Activated T-cell treated with anti-CD3 and anti-CD28 coated beads for 1 hour (primary cell): ENCODE measurements around the gene ATG4B.

Experiments used
- DNase-seq: peaks from one replicate; pipeline ENCODE4 v3.0.0-alpha.2; 2020; ENCODE audit warnings: low read depth

Gene ATG4B

DNA sequence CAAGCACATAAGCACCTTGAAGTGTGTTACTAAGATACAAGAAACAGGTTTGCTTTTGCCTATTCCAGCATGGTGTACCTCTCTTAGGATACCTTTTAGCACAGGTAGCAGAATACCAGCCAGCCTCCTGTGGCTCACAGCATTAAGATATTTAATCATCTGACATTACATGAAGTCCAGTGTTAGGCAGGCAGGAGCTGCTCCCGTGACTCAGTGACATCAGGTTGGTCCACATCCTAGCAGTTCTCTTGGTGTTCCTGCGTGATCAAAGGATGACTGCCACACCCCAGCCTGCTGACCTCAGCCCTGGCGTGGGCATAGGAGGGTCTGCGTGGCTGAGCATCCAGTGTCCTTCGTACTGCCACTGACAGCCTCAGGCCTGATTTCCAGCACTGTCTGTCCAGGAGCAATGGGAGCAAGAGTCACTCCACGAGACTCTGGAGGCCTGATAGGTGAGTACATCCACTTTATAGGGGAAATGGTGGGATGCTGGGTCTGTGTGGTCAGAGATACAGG is 52.8 kb downstream of the ATG4B start:
- no peak for DNase-seq

DNA sequence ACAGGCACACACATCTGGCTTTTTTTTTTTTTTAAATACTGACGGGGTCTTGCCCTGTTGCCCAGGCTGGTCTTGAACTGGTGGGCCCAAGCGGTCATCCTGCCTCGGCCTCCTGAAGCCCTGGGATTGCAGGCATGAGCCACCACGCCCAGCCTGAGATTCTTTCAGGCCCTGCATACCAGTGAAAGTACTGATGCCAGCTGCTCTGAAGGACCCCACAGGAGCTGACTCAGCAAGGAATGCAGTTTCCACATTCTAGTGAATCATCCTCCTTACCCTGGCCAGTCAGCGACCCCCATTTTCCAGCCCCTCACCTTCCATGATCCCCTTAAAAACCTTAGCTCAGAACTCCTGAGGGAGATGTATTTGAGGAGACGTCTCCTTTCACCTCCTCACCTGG is 55.0 kb downstream of the ATG4B start:
- DNase-seq = no peak

DNA sequence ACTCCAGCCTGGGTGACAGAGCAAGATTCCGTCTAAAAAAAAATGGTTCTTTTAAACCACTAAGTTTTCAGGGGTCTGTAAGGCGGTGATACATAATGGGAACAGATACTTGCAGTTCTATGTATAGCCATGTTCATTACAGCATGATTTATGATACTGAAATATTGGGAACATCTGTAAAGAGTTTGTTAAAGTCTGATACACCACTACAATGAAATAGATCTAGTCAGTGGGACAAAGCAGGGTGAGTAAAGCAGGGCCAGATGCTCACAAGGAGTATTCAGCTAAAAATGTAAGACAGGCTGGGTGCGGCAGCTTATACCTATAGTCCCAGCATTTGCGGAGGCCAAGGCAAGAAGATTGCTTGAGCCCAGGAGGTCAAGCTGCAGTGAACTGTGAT is 58.2 kb downstream of the ATG4B start:
- no peak for DNase-seq

DNA sequence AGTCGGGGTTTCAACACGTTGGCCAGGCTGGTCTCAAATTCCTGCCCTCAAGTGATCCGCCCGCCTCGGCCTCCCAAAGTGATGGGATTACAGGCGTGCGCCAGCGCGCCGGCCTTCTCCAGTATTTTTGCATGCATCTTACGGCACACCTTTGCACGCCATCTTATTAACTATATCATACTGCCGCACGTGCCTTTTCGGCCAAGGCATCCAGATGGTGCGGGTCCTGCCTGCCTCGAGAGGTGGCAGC is 63.6 kb downstream of the ATG4B start:
- no peak for DNase-seq

DNA sequence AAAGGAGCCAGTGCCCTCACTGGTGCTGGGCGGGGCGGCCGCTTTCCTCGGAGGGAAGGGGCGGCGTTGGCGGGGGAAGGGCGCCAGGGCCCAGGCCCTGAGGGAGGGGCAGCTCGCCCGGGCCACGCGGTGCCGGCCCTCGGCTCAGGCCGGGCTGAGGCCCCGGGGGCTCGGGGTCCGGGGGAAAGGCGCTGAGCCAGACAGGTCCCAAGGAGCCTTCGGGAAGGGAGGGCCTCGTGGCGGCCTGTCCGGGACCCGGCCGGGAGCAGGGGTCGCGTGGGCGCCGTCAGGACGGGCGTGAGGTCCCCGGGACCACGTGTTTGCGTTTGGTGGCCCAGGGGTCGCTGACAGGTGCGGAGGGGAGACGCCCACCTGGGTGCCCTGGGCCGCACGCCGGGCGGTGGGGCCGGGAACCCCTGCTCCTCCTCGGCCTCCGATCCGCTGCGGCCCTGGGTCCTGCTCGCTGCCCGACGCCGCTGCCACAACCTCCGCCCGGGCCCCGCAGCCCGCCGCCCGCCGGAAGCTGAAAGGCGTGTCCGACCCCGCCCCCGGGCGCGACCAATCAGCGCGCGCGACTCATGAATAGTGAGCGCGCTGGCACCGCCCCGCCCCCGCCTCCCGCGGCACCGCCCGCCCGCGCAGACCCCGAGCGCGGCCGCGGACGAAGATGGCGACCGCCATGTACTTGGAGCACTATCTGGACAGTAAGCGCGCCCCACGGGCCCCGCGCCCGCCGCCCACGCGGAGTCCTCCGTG is 64.1 kb downstream of the ATG4B start, which contains the start of gene ING5:
TSS of gene ING5 (plus strand) at position 641 of the 756 bp plus-strand sequence. CDS start at position 668, 27 bp downstream.
- peak; percentile 98 for DNase-seq

DNA sequence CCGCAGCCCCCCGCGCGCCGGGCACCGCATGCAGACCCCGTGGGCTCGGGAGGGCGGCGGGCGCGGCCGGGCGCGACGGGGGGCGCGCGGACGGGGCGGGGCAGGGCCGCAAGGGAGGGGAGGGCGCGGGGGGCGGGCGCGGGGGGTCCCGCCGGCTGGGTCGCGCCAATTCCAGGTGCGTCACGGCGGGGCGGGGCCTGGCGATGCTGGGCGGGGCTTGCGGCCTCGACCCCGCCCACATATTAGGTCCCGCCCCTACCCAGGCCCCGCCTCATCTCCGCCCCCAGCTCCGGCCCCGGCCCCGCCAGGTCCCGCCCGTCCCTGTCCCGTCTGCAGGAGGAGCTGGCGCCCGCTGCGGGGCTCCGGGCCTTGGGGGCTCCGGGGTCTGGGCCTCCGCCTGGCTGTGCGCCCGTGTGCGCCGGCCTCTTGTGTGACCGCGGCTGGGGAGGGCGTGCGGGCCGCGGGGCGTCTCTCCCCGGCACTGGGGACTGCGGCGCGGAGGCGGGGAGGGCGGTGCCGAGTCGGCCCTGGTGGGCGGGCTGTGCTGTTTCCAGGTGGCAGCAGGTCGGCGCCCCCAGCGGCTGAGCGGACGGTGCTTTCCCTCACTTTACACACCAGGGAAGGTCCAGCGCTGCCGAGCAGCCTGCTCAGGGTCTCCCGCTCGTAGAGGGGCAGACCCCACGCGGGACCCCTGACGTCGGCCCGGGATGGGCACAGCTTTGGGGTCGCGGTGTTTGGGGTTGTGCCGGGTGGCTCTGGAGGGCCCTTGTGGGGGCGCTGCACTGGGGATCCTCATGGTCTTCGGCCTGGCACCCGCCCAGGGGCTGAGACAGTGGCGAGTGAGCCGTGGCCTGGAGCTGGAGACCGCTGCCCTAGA is 64.9 kb downstream of the ATG4B start:
- DNase-seq = peak; percentile 79

DNA sequence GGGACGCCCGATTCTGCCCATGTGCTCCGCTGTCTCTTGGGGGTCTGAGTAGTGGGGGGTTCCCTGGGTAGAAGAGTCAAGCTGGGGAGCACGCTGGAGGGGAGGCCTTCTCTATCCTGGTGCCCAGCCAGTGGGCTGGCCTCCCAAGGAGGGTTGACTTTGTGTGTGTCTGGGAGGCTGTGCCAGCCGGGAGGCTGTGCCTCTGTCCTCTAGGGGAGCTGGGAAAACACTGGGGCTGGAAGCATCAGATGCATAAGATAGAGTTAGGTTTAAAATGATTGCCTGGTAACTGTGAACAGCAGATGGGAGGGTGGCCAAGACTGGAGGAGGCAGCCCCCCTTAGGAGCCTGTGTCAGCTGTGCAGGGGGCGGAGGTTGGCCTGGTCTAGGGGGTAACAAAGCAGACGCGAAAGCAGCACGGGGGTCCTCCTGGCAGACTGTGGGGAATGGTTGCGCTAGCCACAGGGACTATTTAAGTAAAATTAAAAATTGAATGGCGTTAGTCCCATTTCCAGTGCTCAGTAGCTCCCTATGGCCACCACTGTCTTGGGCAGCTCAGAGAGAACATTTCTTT is 65.6 kb downstream of the ATG4B start:
- DNase-seq = no peak

DNA sequence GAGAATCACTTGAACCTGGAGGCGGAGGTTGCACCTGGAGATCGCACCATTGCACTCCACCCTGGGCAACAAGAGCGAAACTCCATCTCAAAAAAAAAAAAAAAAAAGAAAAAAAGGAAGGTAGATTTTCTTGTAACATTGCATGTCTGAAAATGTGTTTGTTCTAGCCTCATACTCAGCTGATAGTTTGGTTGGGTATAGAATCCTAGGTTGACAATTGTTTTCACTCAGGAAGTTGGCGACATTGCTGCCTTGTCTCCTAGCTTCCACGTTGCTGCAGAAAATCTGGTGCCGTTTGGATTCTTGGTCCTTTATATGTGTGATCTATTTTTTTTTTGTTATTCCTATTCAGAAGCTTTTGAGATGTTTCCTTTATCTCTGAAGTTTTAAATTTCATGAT is 69.0 kb downstream of the ATG4B start:
- no peak for DNase-seq

DNA sequence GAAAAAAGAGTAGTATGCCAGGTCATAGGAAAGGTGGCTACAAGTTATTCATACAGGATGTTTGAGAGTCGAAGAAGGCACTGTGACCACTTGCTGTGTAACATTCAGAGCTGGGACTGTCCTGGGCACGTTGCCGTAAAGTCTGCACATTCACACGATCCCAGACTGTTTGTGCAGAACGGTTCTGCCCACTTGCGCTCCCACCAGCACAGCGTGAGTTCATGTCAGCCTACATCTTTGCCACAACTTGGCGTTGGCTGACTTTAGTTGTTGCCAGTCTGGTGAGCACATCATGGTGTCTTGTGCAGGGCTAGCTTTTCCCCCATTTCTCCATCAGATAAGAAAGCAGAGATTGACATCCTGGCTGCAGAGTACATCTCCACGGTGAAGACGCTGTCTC is 71.4 kb downstream of the ATG4B start:
- DNase-seq = no peak

DNA sequence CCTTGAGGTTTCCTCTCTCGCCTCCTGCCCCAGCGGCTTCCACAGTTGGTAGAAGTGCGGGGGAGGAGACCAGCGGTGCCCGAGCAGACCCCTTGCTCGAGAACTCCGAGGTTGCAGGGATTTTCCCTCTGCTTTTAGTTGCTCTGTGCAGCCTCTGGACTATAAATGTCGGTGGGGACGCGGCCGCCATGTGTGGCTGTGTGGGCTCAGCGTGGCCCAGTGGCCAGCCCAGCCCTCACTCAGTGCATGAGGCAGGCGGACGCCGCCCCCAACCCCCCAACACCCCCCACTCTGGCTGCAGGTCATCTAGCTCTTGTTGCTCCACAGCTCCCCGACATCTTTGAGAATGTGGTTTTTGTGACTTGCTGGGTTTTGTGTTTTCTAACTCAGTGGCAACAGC is 81.6 kb downstream of the ATG4B start:
- no peak for DNase-seq

DNA sequence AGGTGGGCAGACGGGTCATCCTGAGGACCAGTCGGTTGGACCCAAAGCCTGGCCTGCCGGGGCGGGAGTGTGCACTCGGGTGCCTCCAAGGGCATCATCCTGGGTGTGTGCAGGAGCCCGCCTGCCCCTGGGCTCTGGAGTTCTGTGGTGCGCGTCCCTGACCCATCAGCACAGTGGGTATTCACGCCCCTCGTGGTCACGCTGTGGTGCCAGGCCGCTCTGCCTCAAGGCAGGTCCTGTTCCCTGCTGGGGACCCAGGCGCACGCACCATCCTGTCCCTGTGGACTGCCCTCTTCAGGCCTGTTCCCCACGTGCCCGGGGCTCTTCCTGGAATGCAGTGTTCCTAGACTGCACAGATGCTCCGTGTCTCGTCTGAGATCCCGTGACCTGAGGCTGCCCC is 82.6 kb downstream of the ATG4B start:
- DNase-seq = no peak

DNA sequence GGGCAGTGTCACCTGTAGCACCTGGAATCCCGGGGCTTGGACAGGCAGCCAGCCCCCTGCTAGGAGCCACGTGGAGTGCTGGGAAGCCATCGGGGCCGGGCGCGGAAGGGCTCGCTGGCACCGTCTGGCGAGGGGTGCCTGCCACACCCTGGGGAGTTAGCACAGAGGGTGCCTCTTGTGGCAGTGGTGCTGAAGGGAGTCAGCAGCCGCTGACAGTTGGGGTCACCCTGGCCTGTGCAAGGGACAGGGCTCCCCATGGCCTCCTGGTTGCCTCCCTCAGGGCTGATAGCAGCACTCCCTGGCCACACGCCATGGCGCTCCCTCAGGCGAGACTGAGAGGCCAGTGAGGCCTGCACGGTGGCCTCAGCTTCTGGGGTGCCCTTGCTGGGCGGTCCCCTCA is 83.1 kb downstream of the ATG4B start:
- DNase-seq = no peak

DNA sequence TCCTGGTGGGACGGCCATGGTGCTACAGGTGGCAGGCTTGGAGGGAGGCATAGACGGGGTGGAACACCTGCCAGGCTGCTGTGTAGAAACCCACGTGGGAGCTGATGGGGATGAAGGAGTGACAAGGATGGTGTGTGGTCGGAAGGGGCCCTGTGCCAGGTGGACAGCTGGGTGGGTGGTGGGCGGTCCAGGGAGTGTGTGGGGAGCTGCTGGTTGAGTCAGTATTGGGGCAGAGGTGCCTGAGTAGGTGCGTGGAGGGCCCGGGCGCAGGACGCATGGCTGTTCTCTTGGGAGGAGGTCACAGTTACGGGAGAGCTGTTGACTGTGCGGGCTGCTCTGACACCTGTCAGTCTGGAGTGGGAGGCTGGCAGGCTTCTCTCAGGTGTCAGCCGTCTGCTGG is 84.4 kb downstream of the ATG4B start:
- DNase-seq = no peak

DNA sequence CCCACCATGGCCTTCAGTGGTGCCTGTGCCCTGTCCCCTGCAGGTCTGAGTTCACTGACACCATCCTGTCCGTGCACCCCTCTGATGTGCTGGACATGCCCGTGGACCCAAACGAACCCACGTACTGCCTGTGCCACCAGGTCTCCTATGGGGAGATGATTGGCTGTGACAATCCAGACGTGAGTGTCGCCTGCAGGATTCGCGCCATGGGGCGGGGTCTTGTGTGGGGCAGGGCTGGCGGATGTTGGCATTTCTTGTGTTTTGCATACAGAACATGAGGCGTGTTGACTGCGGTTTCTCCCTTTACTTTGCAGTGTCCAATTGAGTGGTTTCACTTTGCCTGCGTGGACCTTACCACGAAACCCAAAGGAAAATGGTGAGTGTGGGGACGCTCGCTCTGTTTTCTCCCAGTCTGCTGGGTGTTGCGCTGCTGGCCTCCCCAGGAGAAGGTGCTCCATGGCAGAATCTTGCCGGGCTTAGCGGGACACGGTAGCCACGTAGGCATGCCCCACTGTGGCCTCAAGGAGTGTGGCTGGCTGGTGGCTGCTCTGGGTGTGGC is 85.5 kb downstream of the ATG4B start:
- no peak for DNase-seq
